Activated T-cell treated with anti-CD3 and anti-CD28 coated beads, Interleukin-2, amount 50 U/mL, for 72 hours (primary cell): ENCODE data around the gene LY86. TPM values are rescaled to one million over a fixed set of nuclear protein-coding genes. Genes with fewer than 3 reads are reported as not detected.

Source experiments
- ATAC-seq, 2 donors: fragments of 150-1000 bp; cut with Tn5 transposase; replicated peaks in 1 of 2; 2 replicates each; pipeline ENCODE4 v1.10.0; 2021; ENCODE audit warnings: moderate library complexity in 2 of 2, mild to moderate bottlenecking in 1 of 2
- DNase-seq, 2 donors: peaks; one replicate each; pipeline ENCODE4 v3.0.0; 2021 to 2022; ENCODE audit warnings: mixed read lengths in 1 of 2
- H3K27ac Mint-ChIP-seq: one replicate; pipeline ENCODE4 v1.8.0; 2022; ENCODE audit warnings: mild to moderate bottlenecking, moderate library complexity, mixed read lengths
- H3K27me3 Mint-ChIP-seq: one replicate; pipeline ENCODE4 v1.8.0; 2022; ENCODE audit warnings: low read depth, mixed read lengths
- H3K36me3 Mint-ChIP-seq, 2 donors: one replicate each; pipeline ENCODE4 v1.8.0; 2022; ENCODE audit warnings: mixed read lengths in 2 of 2, mild to moderate bottlenecking in 1 of 2; ENCODE audit not compliant: insufficient read depth in 2 of 2
- H3K4me1 Mint-ChIP-seq: one replicate; pipeline ENCODE4 v1.8.0; 2022; ENCODE audit warnings: low read depth, mixed read lengths
- H3K4me3 Mint-ChIP-seq, 2 donors: one replicate each; pipeline ENCODE4 v1.8.0; 2022; ENCODE audit warnings: mild to moderate bottlenecking in 2 of 2, mixed read lengths in 2 of 2, moderate library complexity in 2 of 2
- H3K9me3 Mint-ChIP-seq, 2 donors: one replicate each; pipeline ENCODE4 v1.8.0; 2022; ENCODE audit warnings: mixed read lengths in 2 of 2
- total RNA-seq, 2 donors: library from RNA; stranded (reverse); gene quantifications; one replicate each; pipeline ENCODE4 v1.2.3, GENCODE V29; 2022

LY86 gene
- total RNA-seq, 2 donors from 2014 or later, result 0.39 to 1.2 TPM

DNA sequence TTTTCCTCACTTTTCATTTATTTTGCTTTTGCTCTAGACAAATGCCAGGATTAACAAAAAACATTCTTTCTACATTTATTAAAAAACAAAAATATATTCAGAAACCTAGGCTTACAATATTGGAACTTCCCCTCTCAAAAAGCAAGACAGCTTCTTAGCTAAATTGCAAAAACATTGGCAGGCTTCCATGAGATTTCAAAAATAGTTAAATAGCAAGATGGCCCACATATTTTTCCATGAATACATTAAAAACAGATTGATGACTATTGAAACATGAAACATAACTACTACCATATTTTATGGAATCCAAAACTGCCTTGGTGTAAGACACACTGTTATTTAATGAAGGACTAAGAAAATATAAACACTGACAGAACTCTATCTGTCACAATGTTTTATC lies 92.0 kb downstream of the LY86 start:
- no peak overlapping the region for H3K27ac Mint-ChIP-seq

DNA sequence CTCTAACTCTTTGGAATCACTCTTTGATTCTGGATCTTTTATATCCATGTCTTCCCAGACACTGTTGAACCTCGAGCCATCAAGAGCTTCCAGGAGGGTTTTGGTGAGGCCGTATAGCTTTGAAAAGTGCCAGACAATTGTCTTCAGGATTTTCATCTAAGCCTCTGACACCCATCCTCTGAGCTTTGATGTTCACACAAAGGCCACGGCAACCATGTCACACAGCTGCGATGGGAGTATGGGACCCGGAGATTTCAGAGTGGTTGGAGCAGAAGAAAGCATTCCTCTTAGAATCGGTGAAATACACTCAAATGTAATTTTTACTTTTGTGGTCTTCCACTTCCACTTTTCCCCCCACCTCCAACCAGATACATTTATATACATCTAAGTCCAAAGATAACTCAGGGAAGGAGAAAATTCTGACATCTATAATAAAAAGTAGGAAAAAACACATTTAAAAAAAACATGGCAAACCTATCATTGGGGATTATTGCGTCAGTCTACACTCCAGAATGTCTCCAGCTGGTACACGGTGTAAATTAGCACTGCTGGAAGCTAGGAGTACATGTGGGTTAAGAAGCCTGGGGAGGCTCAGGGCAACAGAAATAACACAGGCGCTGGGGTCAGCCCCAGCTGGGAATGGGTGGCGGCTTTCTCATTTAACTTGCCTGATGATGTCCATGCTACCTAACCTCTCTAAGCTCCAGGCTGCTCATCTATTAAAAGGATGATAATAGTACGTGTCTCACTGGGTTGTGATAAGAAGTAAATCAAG lies 92.7 kb downstream of the LY86 start:
- Mint-ChIP-seq H3K4me1 (peaks cover 52% of the 10 kb centered on the region), H3K9me3 (no peaks in the 10 kb centered on the region), H3K36me3 (no peaks in the 10 kb centered on the region), H3K27ac (no peak overlapping the region), H3K4me3 (no peak overlapping the region), H3K27me3 (peaks cover 24% of the 10 kb centered on the region)
- DNase-seq, result no peak
- ATAC-seq, result no peak

More for the DNA sequence above, 92.0 kb downstream of the LY86 start:
- peaks cover 24% of the 10 kb centered on the region for H3K27me3 Mint-ChIP-seq
- no peak overlapping the region for H3K4me3 Mint-ChIP-seq
- no peaks in the 10 kb centered on the region for H3K36me3 Mint-ChIP-seq
- ATAC-seq (no peak), DNase-seq (no peak)
- H3K9me3 Mint-ChIP-seq, result no peaks in the 10 kb centered on the region
- peaks cover 52% of the 10 kb centered on the region for H3K4me1 Mint-ChIP-seq

DNA sequence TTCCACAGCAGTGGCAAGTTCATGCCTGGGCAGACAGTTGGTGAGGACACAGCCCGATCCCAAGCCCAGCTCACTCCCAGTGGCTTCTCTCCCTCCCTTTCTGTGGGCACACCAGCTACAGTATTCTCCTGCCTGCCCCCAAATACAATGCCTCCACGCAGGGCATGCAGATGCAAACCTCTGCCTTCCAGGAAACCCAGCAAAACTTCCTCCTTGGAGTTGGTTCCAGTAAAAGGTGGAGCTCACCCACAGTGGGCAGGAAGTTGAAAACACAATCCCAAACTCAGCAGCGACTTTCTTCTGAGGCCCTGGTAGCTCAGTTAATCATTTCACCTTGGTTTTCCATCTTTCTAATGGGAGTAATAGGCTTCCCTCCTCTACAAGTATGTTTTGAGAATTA lies 93.7 kb downstream of the LY86 start:
- Mint-ChIP-seq H3K4me1 (peaks cover 46% of the 10 kb centered on the region), H3K9me3 (no peaks in the 10 kb centered on the region), H3K27me3 (peaks cover 24% of the 10 kb centered on the region), H3K27ac (no peak overlapping the region), H3K4me3 (no peak overlapping the region), H3K36me3 (no peaks in the 10 kb centered on the region)
- no peak for DNase-seq
- ATAC-seq, result no peak

DNA sequence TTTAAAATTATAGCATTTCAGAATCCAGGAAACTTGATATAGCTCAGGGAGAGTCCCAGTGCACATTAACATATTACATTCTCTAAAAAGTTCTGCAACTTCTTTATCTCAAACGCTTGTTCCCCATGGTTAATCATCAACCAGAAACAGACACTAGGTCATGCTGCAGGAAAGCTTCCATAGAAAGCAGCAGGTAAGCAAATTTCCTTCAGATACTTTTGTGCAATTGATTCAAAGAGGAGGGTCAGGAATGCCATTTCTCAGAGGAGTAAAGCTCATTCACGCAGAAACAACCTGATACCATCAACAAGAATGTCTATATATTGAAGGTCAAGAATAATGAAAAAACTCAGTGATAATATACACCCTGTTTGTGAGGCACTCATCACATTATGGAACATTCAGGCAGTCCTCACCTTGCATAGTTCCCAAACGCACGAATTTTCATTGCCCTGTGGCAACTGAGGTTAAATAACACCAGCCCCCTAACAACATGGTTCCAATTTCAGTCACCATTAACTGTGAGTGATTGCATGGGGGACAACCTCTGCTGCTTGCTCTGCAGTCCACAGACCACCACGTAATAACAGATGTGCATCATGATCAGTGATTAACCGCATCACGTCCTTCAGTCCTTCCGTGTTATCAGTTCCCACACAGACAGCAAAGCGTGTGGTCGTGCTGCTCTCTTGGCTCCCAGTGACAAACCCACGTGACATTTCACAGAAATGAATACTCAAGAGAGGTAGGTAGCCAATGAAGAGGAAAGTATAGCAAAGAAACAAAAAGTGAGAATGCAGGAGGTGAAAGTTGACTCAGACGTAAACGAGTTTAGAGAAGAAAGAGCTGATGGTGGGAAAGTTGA lies 95.7 kb downstream of the LY86 start:
- peaks cover 0 to 3% of the 10 kb centered on the region in 2 donors for H3K36me3 Mint-ChIP-seq
- no peaks in the 10 kb centered on the region for H3K9me3 Mint-ChIP-seq
- peak overlapping the region; percentile 5 to 7 for H3K4me3 Mint-ChIP-seq
- peaks cover 11% of the 10 kb centered on the region for H3K27me3 Mint-ChIP-seq
- peaks cover 57% of the 10 kb centered on the region for H3K4me1 Mint-ChIP-seq
- ATAC-seq, result peak; percentile 94 to 95
- peak; percentile 48 to 61 for DNase-seq
- peak overlapping the region; percentile 7 for H3K27ac Mint-ChIP-seq

DNA sequence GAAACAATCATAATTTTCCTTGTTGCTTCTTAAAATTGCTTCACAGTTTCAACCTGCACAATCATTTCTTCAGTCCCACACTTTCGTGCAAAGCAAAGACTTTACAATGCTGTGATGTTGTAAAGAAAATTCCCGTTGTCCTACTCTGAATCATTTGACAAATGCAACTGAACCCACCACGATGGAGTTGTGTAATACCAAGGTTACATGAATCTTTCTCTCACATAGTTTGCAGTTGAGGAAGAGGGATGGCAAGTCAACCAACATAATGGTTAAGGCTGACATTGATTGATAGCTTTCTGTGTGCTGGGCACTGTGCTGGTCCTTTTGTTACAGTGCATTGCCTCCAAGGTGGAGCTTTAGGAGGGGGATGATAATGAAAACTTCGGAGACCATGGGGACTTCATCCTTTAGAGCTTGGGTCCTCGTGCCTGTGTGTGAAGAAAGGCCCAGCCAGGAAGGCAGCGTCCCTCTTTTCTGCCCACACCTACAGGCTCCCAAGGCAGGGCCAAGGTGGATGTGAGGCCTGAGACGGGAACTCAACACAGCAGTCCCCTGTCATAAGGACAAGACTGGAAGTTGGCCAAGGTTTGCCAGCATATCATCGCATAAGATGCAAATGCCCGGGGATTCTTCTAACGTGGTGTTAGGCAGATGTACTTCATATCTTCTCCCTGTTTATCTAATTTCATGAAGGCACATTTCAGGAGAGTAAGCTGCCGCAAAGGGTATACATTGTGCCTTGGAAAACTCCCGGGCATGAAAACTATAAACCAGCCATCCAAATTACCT lies 96.9 kb downstream of the LY86 start:
- ATAC-seq, result peak in 1 of 2 donors; percentile 18
- Mint-ChIP-seq H3K36me3 (peaks cover 0 to 3% of the 10 kb centered on the region in 2 donors), H3K27ac (no peak overlapping the region), H3K27me3 (peaks cover 8% of the 10 kb centered on the region), H3K4me3 (no peak overlapping the region), H3K4me1 (peaks cover 57% of the 10 kb centered on the region), H3K9me3 (no peaks in the 10 kb centered on the region)
- no peak for DNase-seq

DNA sequence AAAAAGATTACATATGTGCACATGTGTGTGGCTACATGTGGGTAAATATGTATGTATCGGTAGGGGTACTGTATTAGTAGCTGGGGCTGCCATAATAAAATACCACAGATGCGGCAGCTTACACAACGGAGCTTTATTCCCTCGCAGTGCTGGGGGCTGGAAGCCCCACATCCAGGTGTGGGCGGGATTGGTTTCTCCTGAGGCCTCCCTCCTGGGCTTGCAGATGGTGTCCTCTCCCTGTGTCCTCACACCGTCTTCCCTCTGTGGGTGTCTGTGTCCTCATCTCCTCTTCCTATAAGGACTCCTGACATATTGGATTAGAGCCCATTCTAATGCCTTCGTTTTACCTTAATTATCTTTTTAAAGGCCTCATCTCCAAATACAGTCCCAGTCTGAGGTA lies 97.7 kb downstream of the LY86 start:
- DNase-seq (no peak), ATAC-seq (no peak)
- H3K4me1 Mint-ChIP-seq, result peaks cover 57% of the 10 kb centered on the region
- H3K36me3 Mint-ChIP-seq, result peaks cover 2 to 3% of the 10 kb centered on the region in 2 donors
- H3K9me3 Mint-ChIP-seq, result no peaks in the 10 kb centered on the region
- peaks cover 8% of the 10 kb centered on the region for H3K27me3 Mint-ChIP-seq
- no peak overlapping the region for H3K4me3 Mint-ChIP-seq
- H3K27ac Mint-ChIP-seq, result no peak overlapping the region

DNA sequence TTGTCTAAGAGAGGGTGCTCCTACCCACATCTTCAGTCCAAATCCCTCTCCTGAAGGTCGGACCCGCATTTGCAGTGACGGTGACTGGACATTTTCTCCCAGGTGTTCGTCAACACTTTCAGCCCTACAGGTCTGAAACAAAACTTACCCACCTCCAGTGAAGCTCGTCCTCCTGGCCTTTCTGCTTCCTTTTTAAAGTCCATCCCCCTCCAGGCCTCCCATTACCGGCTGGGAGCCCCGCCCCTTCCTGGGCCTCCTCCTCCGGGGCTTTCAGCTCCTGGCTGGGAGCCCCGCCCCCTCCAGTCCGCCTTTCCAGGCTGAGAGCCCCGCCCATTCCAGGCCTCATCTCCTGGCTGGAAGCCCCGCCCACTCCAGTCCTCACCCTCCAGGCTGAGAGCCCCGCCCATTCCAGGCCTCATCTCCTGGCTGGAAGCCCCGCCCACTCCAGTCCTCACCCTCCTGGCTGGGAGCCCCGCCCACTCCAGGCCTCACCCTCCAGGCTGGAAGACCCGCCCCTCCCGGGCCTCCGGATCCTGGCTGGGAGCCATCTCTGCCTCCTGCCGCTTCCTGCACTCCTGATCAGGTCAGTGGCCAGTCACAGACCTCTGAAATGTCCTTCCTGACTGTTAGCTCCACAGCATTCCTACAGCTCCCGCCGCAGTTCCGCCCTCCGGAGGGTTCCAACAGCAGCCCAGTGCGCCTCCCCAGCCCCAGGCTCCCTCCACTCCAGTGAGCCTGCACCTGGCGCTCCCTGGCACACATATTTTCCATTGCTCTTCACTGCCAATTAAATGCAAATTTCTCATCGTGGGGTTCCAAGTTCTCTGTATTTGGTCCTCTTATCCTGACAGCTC lies 98.5 kb downstream of the LY86 start:
- DNase-seq (no peak), ATAC-seq (no peak)
- Mint-ChIP-seq H3K27ac (no peak overlapping the region), H3K4me1 (peaks cover 51% of the 10 kb centered on the region), H3K27me3 (peaks cover 8% of the 10 kb centered on the region), H3K4me3 (no peak overlapping the region), H3K9me3 (no peaks in the 10 kb centered on the region), H3K36me3 (peaks cover 2 to 3% of the 10 kb centered on the region in 2 donors)

DNA sequence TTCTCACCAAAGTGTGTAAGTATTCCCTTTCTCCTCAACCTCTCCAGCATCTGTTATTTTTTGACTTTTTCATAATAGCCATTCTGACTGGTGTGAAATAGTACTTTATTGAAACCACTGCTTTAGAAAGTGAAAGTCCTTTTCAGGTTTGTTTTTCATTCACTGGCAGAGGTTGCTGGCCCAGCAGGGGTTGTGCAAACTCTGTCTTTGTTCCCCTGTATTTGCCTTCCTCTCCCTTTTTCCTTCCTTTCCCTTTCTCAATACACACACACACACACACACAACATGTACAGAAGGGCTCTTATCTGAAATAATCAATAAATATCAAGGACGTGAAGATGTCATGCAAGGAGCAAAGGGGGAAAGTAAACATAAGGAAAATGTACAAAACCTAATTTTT lies 99.8 kb downstream of the LY86 start:
- peaks cover 3% of the 10 kb centered on the region for H3K27me3 Mint-ChIP-seq
- H3K27ac Mint-ChIP-seq, result no peak overlapping the region
- no peak for ATAC-seq
- no peak overlapping the region for H3K4me3 Mint-ChIP-seq
- H3K4me1 Mint-ChIP-seq, result peaks cover 41% of the 10 kb centered on the region
- H3K36me3 Mint-ChIP-seq, result peaks cover 2 to 3% of the 10 kb centered on the region in 2 donors
- H3K9me3 Mint-ChIP-seq, result no peaks in the 10 kb centered on the region
- no peak for DNase-seq

DNA sequence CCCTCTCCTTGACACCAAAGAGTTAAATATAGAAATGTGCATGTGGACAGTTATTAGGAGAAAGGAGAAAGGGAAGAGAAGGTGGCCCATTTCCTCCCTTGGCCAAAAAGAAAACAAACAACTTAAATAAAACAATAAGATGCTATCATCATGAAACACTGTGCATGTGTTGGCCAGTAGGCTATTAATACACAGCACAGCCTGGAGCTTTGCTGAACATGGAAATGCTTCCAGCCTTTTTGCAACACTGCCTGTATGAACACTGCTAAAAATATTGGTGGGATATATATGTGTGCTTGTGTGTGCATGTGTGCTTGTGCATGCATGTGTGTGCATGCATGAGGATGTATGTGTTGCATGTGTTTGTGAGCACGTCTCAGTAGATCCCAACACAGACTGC lies 100.4 kb downstream of the LY86 start:
- DNase-seq, result no peak
- no peak for ATAC-seq
- Mint-ChIP-seq H3K36me3 (peaks cover 2 to 3% of the 10 kb centered on the region in 2 donors), H3K27ac (no peak overlapping the region), H3K4me3 (no peak overlapping the region), H3K9me3 (no peaks in the 10 kb centered on the region), H3K27me3 (no peaks in the 10 kb centered on the region), H3K4me1 (peaks cover 34% of the 10 kb centered on the region)

DNA sequence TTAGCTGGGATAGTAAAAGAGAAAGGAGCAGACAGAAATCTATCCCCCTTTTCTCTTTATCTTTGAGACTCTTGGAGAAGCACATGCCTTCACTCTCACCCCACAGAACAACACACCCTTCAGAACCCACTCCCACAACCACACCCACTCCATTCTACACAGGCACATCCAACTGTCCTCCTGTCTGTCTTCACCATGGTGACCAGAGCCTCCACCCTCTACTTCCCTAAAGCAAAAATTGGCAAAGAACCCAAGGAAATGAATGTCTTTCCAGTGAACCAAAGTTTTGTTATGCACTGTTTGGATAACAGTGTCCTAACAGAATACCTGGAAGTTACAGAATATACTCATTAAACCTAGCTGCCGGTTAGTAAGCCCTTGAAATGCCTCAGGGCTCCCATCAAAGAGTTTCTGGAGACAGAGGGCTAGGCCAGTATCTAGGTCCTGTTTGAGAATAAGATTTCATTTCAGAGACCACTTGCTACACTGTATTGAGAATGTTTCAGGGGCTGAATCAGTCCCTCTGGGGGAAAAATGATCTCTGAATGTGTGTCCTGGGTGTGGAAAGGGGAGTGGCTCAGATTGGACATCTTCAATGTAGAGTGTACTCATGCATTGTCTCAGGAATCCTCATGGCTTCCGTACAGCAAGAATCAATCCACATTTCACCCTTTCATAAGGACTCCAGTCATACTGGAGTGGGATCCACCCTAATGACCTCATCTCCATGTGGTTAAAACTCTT lies 101.1 kb downstream of the LY86 start:
- H3K4me3 Mint-ChIP-seq, result no peak overlapping the region
- no peak overlapping the region for H3K27ac Mint-ChIP-seq
- H3K36me3 Mint-ChIP-seq, result peaks cover 2 to 3% of the 10 kb centered on the region in 2 donors
- H3K9me3 Mint-ChIP-seq, result no peaks in the 10 kb centered on the region
- H3K27me3 Mint-ChIP-seq, result no peaks in the 10 kb centered on the region
- DNase-seq, result no peak
- H3K4me1 Mint-ChIP-seq, result peaks cover 28% of the 10 kb centered on the region
- no peak for ATAC-seq

DNA sequence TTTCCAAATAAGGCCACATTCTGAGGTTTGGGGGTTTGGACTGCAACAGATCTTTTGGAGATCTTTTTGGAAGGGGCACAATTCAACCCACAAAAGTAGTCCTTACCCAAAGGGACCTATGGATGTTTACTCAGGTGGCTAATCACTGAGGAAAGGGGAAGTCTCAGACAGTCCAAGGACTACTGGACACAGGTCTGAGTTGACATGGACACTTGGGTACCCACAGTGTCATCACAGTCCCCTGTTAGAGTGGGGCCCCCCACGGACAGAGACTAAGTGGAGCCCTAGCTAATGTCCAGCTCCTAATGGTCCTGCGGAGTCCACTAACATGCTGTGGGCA lies 101.6 kb downstream of the LY86 start:
- H3K27me3 Mint-ChIP-seq, result no peaks in the 10 kb centered on the region
- no peaks in the 10 kb centered on the region for H3K9me3 Mint-ChIP-seq
- H3K4me1 Mint-ChIP-seq, result peaks cover 23% of the 10 kb centered on the region
- H3K4me3 Mint-ChIP-seq, result no peak overlapping the region
- H3K27ac Mint-ChIP-seq, result no peak overlapping the region
- DNase-seq (no peak), ATAC-seq (no peak)
- H3K36me3 Mint-ChIP-seq, result peaks cover 2 to 3% of the 10 kb centered on the region in 2 donors

DNA sequence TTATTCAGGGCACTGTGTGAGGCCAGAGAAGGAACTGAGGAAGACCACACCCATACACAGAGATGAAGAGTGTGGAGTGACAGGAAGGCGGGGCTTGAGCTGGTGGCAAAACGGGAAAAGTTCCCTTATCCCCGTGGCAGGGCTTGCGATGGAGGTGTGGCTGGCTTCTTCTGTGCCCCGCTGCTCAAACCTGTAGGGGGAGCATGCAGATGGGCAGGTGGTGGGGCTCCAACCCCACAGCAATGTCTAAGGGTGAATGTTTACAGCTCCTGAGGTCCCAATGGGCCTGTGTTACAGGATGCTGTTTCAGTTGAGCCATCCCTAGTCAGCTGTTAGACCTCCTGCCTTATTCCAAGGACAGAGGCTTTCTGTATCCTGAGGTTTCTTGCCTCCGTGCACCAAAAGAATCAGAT lies 105.9 kb downstream of the LY86 start:
- Mint-ChIP-seq H3K4me3 (no peak overlapping the region), H3K4me1 (no peaks in the 10 kb centered on the region), H3K36me3 (peaks cover 0 to 2% of the 10 kb centered on the region in 2 donors), H3K27ac (no peak overlapping the region), H3K27me3 (peaks cover 9% of the 10 kb centered on the region), H3K9me3 (no peaks in the 10 kb centered on the region)
- no peak for ATAC-seq
- no peak for DNase-seq
